HCT116 (cell line): ENCODE measurements around the gene CNTN4. TPM values are rescaled to one million over a fixed set of nuclear protein-coding genes. Genes with fewer than 3 reads are reported as not detected.

ENCODE experiments used
- ATAC-seq: fragments of 200-7000 bp; cut with Tn5 transposase; 2 replicates; pipeline ENCODE4 v1.9.1; 2020; ENCODE audit warnings: mild to moderate bottlenecking, moderate library complexity
- BruUV-seq: library from RNA; stranded (reverse); fragments of 400-500 nt; replicated peaks from 2 replicates; lab custom pipeline; 2021; lab: Mats Ljungman, UMichigan
- CTCF ChIA-PET: fragments of 300-600 bp; sonication (Branson Sonifier 250); formaldehyde crosslinking; loops from one replicate; lab custom pipeline; 2021; ENCODE audit warnings: antibody characterized with exemption; lab: Charles Lee
- POLR2A ChIA-PET: fragments of 300-600, 350-600 bp; sonication (Branson Sonifier 250); formaldehyde crosslinking; loops from one replicate; lab custom pipeline; 2021; ENCODE audit warnings: antibody characterized with exemption; lab: Charles Lee
- RAD21 ChIA-PET, 2 experiments: fragments of 300-600 bp; sonication (Branson Sonifier 250); formaldehyde crosslinking; loops; one replicate each; lab custom pipeline; 2023; ENCODE audit warnings: low total read pairs in 2 of 2; ENCODE audit not compliant: uncharacterized antibody in 2 of 2, unreplicated experiment in 2 of 2, low non-redundant PET in 1 of 2; lab: Charles Lee
- DNase-seq: peaks from one replicate; pipeline ENCODE4 v3.0.0-alpha.2; 2010; ENCODE audit warnings: low read depth, low spot score
- H2AFZ ChIP-seq: fragments of 200-600 bp; shearing (Covaris generic), sonication (generic); 2 replicates; pipeline ENCODE4 v1.6.1; 2017; ENCODE audit warnings: low read depth, mixed run types, mixed read lengths, antibody characterized with exemption, low read length; ENCODE audit not compliant: poor library complexity, severe bottlenecking
- H3K27ac ChIP-seq: 2 replicates; pipeline ENCODE4 v1.5.1; 2012; ENCODE audit warnings: low read depth, low read length
- H3K27me3 ChIP-seq: fragments of 200-600 bp; sonication (generic); 2 replicates; pipeline ENCODE4 v1.6.1; 2016; ENCODE audit warnings: mixed run types, low read length, mixed read lengths; ENCODE audit not compliant: insufficient read depth
- H3K36me3 ChIP-seq, 2 experiments: fragments of 200-500 bp in 1 of 2; fragments of 200-600 bp in 1 of 2; sonication (Bioruptor generic) in 1 of 2; sonication (generic) in 1 of 2; 2 replicates each; pipeline versions ENCODE4 v1.5.1 to v1.6.1; 2014 to 2016; ENCODE audit warnings: low read length in 2 of 2, inconsistent platforms in 1 of 2, mixed read lengths in 1 of 2, mixed run types in 1 of 2; ENCODE audit not compliant: insufficient read depth in 2 of 2, control insufficient read depth in 1 of 2
- H3K4me1 ChIP-seq, 2 experiments: fragments of 200-600 bp in 1 of 2; sonication (generic) in 1 of 2; 2 replicates each; pipeline versions ENCODE4 v1.5.1 to v1.6.1; 2012 to 2017; ENCODE audit warnings: low read length in 2 of 2, inconsistent platforms in 1 of 2, mild to moderate bottlenecking in 1 of 2, mixed read lengths in 1 of 2, mixed run types in 1 of 2, moderate library complexity in 1 of 2; ENCODE audit not compliant: insufficient read depth in 2 of 2, control insufficient read depth in 1 of 2
- H3K4me2 ChIP-seq: fragments of 200-600 bp; sonication (generic); 2 replicates; pipeline ENCODE4 v1.6.1; 2017; ENCODE audit warnings: mixed run types, low read length, mixed read lengths
- H3K4me3 ChIP-seq, 2 experiments: fragments of 200-600 bp in 1 of 2; sonication (generic) in 1 of 2; replicated peaks in 1 of 2; 2 replicates each; pipeline ENCODE4 v1.5.1; 2011 to 2016; ENCODE audit warnings: low read length in 2 of 2, control low read depth in 1 of 2, low read depth in 1 of 2, mild to moderate bottlenecking in 1 of 2, mixed read lengths in 1 of 2, mixed run types in 1 of 2
- H3K79me2 ChIP-seq: fragments of 200-600 bp; sonication (generic); 2 replicates; pipeline ENCODE4 v1.6.1; 2017; ENCODE audit warnings: mild to moderate bottlenecking, mixed run types, low read length, moderate library complexity, mixed read lengths; ENCODE audit not compliant: insufficient read depth
- H3K9ac ChIP-seq: fragments of 200-600 bp; sonication (generic); 2 replicates; pipeline ENCODE4 v1.6.1; 2016; ENCODE audit warnings: low read length, mixed read lengths
- H3K9me2 ChIP-seq: fragments of 200-600 bp; sonication (generic), shearing (Covaris generic); 2 replicates; pipeline ENCODE4 v1.6.1; 2017; ENCODE audit warnings: mixed run types, mild to moderate bottlenecking, moderate library complexity; ENCODE audit not compliant: insufficient read depth
- H3K9me3 ChIP-seq, 2 experiments: fragments of 200-500 bp in 1 of 2; fragments of 200-600 bp in 1 of 2; sonication (Bioruptor generic) in 1 of 2; sonication (generic) in 1 of 2; 2 replicates each; pipeline ENCODE4 v1.6.1; 2014 to 2017; ENCODE audit warnings: low read length in 2 of 2, mixed read lengths in 2 of 2, inconsistent platforms in 1 of 2, low read depth in 1 of 2, mild to moderate bottlenecking in 1 of 2, mixed run types in 1 of 2, moderate library complexity in 1 of 2; ENCODE audit not compliant: control insufficient read depth in 1 of 2, insufficient read depth in 1 of 2
- H4K20me1 ChIP-seq: fragments of 200-600 bp; sonication (generic), shearing (Covaris generic); 2 replicates; pipeline ENCODE4 v1.6.1; 2017; ENCODE audit warnings: mixed run types, mild to moderate bottlenecking, moderate library complexity; ENCODE audit not compliant: insufficient read depth
- CBX3 ChIP-seq: IDR thresholded peaks from 2 replicates; pipeline ENCODE4 v1.6.1; 2012; ENCODE audit warnings: low read depth
- CEBPB ChIP-seq: IDR thresholded peaks from 2 replicates; pipeline ENCODE4 v1.6.1; 2012; ENCODE audit warnings: low read depth
- EGR1 ChIP-seq: IDR thresholded peaks from 2 replicates; pipeline ENCODE4 v1.6.1; 2012; ENCODE audit warnings: low read depth
- ELF1 ChIP-seq: IDR thresholded peaks from 2 replicates; pipeline ENCODE4 v1.6.1; 2012; ENCODE audit warnings: low read depth, borderline replicate concordance
- EZH2 ChIP-seq: fragments of 200-600 bp; sonication (generic); IDR thresholded peaks from 2 replicates; pipeline ENCODE4 v1.6.1; 2017; ENCODE audit warnings: antibody characterized with exemption, mixed run types
- EZH2phosphoT487 ChIP-seq: fragments of 200-600 bp; IDR thresholded peaks from 2 replicates; pipeline ENCODE4 v1.6.1; 2018; ENCODE audit warnings: antibody characterized with exemption, borderline replicate concordance
- FOSL1 ChIP-seq: IDR thresholded peaks from 2 replicates; pipeline ENCODE4 v1.6.1; 2012; ENCODE audit warnings: low read depth
- JUND ChIP-seq: IDR thresholded peaks from 2 replicates; pipeline ENCODE4 v1.6.1; 2012
- POLR2A ChIP-seq: IDR thresholded peaks from 2 replicates; pipeline ENCODE4 v1.7.0; 2011; ENCODE audit warnings: borderline replicate concordance; ENCODE audit not compliant: insufficient read depth, insufficient read length; ENCODE audit errors: extremely low read depth
- POLR2AphosphoS5 ChIP-seq: IDR thresholded peaks from 2 replicates; pipeline ENCODE4 v1.6.1; 2011; ENCODE audit warnings: mild to moderate bottlenecking, low read depth, low read length, moderate library complexity
- RAD21 ChIP-seq: IDR thresholded peaks from 2 replicates; pipeline ENCODE4 v1.6.1; 2012; ENCODE audit warnings: low read depth, mild to moderate bottlenecking
- SIN3A ChIP-seq: IDR thresholded peaks from 2 replicates; pipeline ENCODE4 v1.6.1; 2012; ENCODE audit warnings: low read depth
- SP1 ChIP-seq: IDR thresholded peaks from 2 replicates; pipeline ENCODE4 v1.6.1; 2012; ENCODE audit warnings: low read depth
- SRF ChIP-seq: IDR thresholded peaks from 2 replicates; pipeline ENCODE4 v1.6.1; 2012; ENCODE audit warnings: low read depth
- YY1 ChIP-seq: IDR thresholded peaks from 2 replicates; pipeline ENCODE4 v1.6.1; 2011; ENCODE audit warnings: low read length, low read depth, moderate library complexity, mild to moderate bottlenecking; ENCODE audit not compliant: insufficient replicate concordance; ENCODE audit errors: extremely low read depth
- ZFX ChIP-seq: fragments of 450-650 bp; IDR thresholded peaks from 2 replicates; pipeline ENCODE4 v1.6.1; 2017
- ZNF274 ChIP-seq: fragments of 200-500 bp; sonication (Bioruptor generic); IDR thresholded peaks from 2 replicates; pipeline ENCODE4 v1.6.1; 2014; ENCODE audit warnings: mild to moderate bottlenecking, low read depth, low read length, inconsistent platforms
- intact Hi-C: fragments of 100-400 bp; cut with micrococcal nuclease; formaldehyde crosslinking; loops from 2 replicates; pipeline ENCODE4 v1.10.0; 2022
- total RNA-seq: library from RNA; stranded (reverse); gene quantifications from one replicate; pipeline ENCODE4 v1.2.1, GENCODE V29; 2021; ENCODE audit not compliant: unreplicated experiment
- TF ChIP-seq, protein P1 (sequence below): IDR thresholded peaks from 2 replicates; pipeline ENCODE4 v1.6.1; 2012; ENCODE audit warnings: low read depth
- TF ChIP-seq, protein P2 (sequence below): IDR thresholded peaks from 2 replicates; pipeline ENCODE4 v1.6.1; 2012
- TF ChIP-seq, protein P3 (sequence below): IDR thresholded peaks from 2 replicates; pipeline ENCODE4 v1.6.1; 2012

The CNTN4 gene
- total RNA-seq, 1 experiment from 2014 or later = not detected

DNA sequence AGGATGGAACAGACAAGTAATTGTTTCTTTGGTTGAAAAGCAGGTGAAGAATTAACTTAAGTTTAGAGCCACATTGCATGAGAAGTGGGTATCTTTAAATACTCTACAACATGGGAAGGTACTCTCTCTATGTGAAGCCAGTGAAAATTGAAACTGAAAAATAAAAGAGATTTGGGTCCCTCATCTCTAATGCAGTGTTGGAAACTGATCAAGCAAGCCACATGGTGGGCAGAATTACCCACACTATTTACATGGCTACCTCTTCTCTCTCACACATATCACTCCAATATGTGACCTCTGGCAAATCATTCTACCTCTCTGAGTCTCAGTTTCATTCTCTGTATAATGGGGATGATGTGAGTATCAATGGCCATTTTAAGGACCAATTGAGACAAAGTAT, 672.5 kb downstream of the CNTN4 start:
- H3K4me2 ChIP-seq = no peak overlapping the region
- ChIA-PET CTCF (no interaction called here), POLR2A (no interaction called here), RAD21 (no interaction called here)
- H2AFZ ChIP-seq = no peak overlapping the region
- DNase-seq = no peak
- no peaks in the 10 kb centered on the region for H4K20me1 ChIP-seq
- BruUV-seq = no TSS peak
- no peak overlapping the region for H3K4me3 ChIP-seq
- intact Hi-C loops = no loop called here
- no peaks in the 10 kb centered on the region for H3K36me3 ChIP-seq
- TF ChIP-seq EGR1 = no peak
- TF ChIP-seq FOSL1 = no peak
- TF ChIP-seq POLR2AphosphoS5 = no peak
- TF ChIP-seq CBX3 = no peak
- no peak for TF ChIP-seq ZNF274
- TF ChIP-seq ZFX = no peak
- TF ChIP-seq, protein P1, sequence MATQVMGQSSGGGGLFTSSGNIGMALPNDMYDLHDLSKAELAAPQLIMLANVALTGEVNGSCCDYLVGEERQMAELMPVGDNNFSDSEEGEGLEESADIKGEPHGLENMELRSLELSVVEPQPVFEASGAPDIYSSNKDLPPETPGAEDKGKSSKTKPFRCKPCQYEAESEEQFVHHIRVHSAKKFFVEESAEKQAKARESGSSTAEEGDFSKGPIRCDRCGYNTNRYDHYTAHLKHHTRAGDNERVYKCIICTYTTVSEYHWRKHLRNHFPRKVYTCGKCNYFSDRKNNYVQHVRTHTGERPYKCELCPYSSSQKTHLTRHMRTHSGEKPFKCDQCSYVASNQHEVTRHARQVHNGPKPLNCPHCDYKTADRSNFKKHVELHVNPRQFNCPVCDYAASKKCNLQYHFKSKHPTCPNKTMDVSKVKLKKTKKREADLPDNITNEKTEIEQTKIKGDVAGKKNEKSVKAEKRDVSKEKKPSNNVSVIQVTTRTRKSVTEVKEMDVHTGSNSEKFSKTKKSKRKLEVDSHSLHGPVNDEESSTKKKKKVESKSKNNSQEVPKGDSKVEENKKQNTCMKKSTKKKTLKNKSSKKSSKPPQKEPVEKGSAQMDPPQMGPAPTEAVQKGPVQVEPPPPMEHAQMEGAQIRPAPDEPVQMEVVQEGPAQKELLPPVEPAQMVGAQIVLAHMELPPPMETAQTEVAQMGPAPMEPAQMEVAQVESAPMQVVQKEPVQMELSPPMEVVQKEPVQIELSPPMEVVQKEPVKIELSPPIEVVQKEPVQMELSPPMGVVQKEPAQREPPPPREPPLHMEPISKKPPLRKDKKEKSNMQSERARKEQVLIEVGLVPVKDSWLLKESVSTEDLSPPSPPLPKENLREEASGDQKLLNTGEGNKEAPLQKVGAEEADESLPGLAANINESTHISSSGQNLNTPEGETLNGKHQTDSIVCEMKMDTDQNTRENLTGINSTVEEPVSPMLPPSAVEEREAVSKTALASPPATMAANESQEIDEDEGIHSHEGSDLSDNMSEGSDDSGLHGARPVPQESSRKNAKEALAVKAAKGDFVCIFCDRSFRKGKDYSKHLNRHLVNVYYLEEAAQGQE = no peak
- no peak for TF ChIP-seq POLR2A
- TF ChIP-seq SIN3A = no peak
- no peak for TF ChIP-seq CEBPB
- TF ChIP-seq ELF1 = no peak
- no peak for TF ChIP-seq SP1
- TF ChIP-seq JUND = no peak
- TF ChIP-seq, protein P2, sequence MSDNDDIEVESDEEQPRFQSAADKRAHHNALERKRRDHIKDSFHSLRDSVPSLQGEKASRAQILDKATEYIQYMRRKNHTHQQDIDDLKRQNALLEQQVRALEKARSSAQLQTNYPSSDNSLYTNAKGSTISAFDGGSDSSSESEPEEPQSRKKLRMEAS = no peak
- TF ChIP-seq EZH2 = no peak
- TF ChIP-seq EZH2phosphoT487 = no peak
- TF ChIP-seq, protein P3, sequence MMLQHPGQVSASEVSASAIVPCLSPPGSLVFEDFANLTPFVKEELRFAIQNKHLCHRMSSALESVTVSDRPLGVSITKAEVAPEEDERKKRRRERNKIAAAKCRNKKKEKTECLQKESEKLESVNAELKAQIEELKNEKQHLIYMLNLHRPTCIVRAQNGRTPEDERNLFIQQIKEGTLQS = no peak
- TF ChIP-seq SRF = no peak
- no peak for TF ChIP-seq YY1
- TF ChIP-seq RAD21 = no peak
- TF ChIP-seq, all 23 proteins: peak for 0
- Histone ChIP-seq H3K9me2 (no peaks in the 10 kb centered on the region), H3K27ac (no peak overlapping the region), H3K9ac (no peak overlapping the region), H3K27me3 (no peaks in the 10 kb centered on the region), H3K4me1 (no peaks in the 10 kb centered on the region), H3K9me3 (peaks cover 4 to 13% of the 10 kb centered on the region in 2 experiments; a peak in 2 of 4 replicates), H3K79me2 (no peaks in the 10 kb centered on the region)
- ATAC-seq = no peak
